ENCODE results near the gene SPATS2.

Gene SPATS2

GRCh38 chr12:49524660-49525324 lies 157.5 kb downstream of the SPATS2 start:
- peak; percentile 22 for DNase-seq

- DNase-seq, result no peak
Measured at GRCh38 chr12:49525942-49526341, 158.7 kb downstream of the SPATS2 start.

- no peak for DNase-seq
Measured at GRCh38 chr12:49527361-49528130, 160.3 kb downstream of the SPATS2 start.

- DNase-seq, result no peak
Measured at GRCh38 chr12:49529414-49529813, 162.2 kb downstream of the SPATS2 start.

GRCh38 chr12:49531745-49532144 lies 164.5 kb downstream of the SPATS2 start:
- no peak for DNase-seq

- peak; percentile 51 for DNase-seq
Measured at GRCh38 chr12:49533331-49533730, 166.1 kb downstream of the SPATS2 start.

- peak; percentile 12 for DNase-seq
Measured at GRCh38 chr12:49534122-49534521, 166.9 kb downstream of the SPATS2 start.

GRCh38 chr12:49534731-49535278 lies 167.5 kb downstream of the SPATS2 start:
- DNase-seq, result peak; percentile 61

GRCh38 chr12:49535921-49536525 lies 168.8 kb downstream of the SPATS2 start:
- DNase-seq, result peak; percentile 29

- peak; percentile 47 for DNase-seq
Measured at GRCh38 chr12:49536526-49537071, 169.3 kb downstream of the SPATS2 start.

GRCh38 chr12:49537231-49537751 lies 170.0 kb downstream of the SPATS2 start:
- no peak for DNase-seq

GRCh38 chr12:49537752-49538509 lies 170.7 kb downstream of the SPATS2 start:
- peak; percentile 76 for DNase-seq

GRCh38 chr12:49538510-49539403 lies 171.5 kb downstream of the SPATS2 start, which contains the start of gene KCNH3:
TSS of gene KCNH3 (plus strand) at chr12:49539030. CDS start at chr12:49539417, 387 bp downstream.
- peak; percentile 88 for DNase-seq

GRCh38 chr12:49539406-49540228 lies 172.4 kb downstream of the SPATS2 start:
- peak; percentile 49 for DNase-seq

GRCh38 chr12:49540229-49541139 lies 173.2 kb downstream of the SPATS2 start:
- DNase-seq, result peak; percentile 81

GRCh38 chr12:49541140-49541861 lies 174.0 kb downstream of the SPATS2 start:
- DNase-seq, result peak; percentile 54

- no peak for DNase-seq
Measured at GRCh38 chr12:49541911-49542505, 174.7 kb downstream of the SPATS2 start.
